AG10803 (cell line): ENCODE results near the gene HOXA7.

Experiments used
- DNase-seq: peaks from one replicate; pipeline ENCODE4 v3.0.0; 2010; ENCODE audit warnings: low read depth
- H3K4me3 ChIP-seq: 2 replicates; pipeline ENCODE4 v1.5.1; 2011; ENCODE audit warnings: mild to moderate bottlenecking, low read length, control low read depth
- TF ChIP-seq, protein P1 (sequence below): conservative IDR thresholded peaks from 2 replicates; pipeline ENCODE4 v1.5.1; 2011; ENCODE audit warnings: mild to moderate bottlenecking, low read length, control low read depth, inconsistent platforms

HOXA7 gene

DNA sequence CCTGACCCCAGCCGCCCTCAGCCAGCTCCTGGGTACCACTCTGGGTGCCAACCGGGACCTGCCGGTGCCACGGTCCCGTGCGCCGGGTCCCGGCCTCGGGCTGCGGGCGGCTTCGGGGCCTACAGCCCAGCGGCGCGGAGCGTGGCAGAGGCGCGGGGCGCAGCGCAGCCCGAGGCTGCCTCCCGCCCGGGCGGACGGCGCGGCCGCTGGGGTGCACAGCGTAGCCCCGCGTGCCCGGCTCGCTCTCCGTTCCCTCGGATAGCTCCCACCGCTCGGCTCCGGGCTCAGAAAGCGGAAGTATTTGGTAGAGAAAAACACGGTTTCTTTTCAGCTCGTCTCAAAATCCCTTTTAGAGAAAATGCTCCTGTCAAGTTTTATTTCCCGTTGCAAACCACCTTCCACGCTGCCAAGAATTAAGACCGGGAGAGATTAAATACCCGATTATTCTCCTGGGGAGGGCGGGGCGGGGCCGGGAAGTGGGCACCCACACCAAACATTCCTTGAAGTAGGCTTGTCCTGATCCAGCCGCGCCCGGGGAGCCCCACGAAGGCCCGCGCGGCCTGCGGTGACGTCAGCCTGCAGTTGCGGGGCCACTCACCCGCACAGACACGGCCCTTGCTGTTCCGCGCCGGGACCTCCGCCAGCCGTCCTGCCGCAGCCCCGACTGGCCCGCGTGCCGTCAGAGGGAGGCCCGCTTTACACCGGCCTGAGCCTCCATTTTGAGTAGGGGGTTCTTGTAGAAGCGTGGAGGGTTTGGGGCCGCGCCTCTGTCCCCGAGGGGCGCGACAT lies 36.3 kb upstream of the HOXA7 start:
- peak overlapping the region; percentile 30 for H3K4me3 ChIP-seq
- TF ChIP-seq, protein P1, sequence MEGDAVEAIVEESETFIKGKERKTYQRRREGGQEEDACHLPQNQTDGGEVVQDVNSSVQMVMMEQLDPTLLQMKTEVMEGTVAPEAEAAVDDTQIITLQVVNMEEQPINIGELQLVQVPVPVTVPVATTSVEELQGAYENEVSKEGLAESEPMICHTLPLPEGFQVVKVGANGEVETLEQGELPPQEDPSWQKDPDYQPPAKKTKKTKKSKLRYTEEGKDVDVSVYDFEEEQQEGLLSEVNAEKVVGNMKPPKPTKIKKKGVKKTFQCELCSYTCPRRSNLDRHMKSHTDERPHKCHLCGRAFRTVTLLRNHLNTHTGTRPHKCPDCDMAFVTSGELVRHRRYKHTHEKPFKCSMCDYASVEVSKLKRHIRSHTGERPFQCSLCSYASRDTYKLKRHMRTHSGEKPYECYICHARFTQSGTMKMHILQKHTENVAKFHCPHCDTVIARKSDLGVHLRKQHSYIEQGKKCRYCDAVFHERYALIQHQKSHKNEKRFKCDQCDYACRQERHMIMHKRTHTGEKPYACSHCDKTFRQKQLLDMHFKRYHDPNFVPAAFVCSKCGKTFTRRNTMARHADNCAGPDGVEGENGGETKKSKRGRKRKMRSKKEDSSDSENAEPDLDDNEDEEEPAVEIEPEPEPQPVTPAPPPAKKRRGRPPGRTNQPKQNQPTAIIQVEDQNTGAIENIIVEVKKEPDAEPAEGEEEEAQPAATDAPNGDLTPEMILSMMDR, result no peak
- DNase-seq, result no peak

DNA sequence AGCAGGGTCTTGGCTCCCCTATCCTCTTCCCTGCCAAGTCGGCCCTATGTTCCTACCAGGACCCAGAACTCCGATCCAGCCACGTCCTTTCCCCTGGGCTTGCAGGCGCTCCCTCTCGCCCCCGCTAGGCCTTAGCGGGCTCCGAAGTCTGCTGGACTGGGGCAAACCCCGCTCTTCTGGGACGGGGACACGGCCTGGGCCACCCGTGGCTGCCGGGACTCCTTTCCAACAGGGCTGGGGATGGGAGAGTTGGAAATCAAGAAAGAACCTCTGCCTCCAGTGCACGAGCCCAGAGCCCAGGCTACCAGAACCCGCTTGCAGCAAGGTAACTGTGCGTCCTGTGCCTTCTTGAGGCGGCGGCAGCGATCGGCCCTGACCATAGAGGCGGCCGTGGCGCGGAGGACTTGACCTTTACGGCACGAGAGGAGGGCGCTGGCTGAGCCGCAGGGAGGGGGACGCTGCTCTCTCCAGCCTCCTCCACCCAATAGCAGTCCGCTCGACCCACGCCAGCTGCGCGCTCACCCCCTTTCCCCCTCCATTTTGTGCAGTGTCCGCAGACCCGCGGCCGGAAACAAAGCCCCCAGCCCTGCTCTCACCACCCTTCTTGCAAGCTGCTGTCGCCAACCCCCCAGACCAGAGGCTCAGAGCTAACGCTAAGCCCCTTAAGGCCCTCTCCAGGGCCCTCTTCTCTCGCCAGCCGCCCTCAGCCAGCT lies 35.5 kb upstream of the HOXA7 start:
- H3K4me3 ChIP-seq, result no peak overlapping the region
- no peak for DNase-seq

DNA sequence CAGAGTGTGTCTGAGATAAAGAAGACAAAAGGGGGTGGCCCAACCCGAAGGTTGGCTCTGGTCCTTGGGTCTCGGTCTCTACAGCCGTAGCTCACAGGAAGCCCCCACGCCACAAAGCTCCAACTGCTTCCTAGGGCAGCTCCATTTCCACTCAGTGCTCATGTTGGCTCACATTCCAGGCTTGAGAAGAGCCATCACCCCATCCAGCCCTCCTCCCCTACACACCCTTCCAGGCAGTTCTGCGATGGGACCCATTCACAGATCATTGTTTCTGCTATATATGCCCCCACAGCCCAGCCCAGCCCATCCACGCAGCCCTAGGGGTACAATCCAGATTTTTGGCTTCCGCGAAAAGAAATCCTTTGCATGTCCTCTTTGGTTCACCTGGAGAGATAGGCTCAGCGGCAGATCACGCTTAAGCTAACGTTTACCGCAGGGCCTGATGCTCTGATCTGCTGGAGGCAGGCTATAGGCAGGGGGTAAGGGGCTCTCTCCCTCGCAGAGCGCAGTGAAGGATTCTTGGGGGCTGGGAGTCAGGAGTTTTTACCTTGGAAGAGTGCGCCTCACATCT lies 34.8 kb upstream of the HOXA7 start:
- no peak overlapping the region for H3K4me3 ChIP-seq
- no peak for DNase-seq
- TF ChIP-seq, protein P1, result no peak

More for the DNA sequence above, 35.5 kb upstream of the HOXA7 start:
- TF ChIP-seq, protein P1, result no peak

DNA sequence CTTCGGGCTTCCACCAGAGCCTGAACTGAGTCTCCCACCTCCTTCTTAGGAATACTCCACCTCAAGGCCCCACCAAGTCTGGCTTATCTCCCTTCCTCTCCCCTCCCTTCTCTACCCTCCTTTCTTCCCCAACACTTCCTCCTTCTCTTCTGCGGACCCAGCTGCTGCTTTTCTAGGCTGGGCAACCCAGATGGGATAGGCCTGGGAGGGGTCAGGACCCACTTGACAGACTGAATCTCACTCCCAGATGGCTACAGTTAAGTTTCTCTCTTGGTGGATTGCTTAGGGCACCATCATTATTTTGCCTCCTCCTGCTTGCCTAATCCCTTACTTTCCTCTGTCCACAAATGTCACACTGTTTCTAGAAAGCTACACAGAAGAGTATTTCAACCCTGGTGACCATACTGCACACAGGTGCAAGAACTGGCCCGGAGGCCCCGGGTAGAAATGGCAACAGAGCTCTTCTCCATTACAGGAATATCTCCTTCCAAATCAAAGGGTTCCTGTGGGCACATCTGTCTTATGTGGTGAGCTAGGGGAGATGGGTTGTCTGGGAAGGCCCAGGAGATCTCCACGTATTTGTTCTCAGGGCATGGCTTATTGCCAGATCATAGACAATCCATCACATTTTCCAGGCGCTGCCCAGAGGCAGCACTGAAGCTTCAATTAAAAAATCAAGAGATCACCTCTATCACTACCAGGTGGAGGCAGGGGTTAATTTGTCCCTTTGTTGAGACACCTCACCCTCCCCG lies 33.7 kb upstream of the HOXA7 start:
- H3K4me3 ChIP-seq, result no peak overlapping the region
- TF ChIP-seq, protein P1, result no peak
- DNase-seq, result no peak

DNA sequence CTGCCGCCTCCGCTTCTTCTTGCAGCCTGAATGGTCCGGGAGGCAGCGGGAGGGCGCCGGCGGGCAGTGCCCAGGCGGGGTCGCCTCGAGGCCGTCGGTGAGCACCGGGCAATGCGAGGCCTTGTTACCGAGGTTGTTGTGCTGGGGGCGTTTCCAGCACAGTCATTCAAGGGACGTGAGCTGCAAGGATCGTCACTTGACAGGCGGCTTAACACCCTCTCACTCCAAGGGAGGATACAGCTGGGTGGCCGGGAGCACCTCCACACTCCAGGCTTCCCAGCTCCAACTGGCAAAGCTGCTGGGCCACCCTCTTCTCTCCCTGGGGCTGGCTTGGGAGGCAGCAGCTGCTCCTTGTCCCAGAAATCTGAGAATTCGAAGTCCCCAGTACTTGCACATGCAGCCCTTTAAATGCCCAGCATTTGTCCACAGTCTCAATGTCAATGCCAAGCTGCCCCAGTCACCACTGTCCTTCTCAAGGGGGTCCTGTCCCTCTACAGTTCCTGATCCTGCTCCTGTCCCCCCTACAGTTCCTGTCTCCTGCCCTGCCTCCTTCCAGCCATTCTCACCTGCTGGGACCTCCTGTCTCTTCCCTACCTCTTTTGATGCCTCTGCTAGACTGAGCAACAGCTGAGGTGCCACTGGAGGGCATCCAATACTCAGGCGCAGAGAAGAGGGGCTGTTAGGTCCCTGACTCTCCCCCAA lies 33.0 kb upstream of the HOXA7 start:
- H3K4me3 ChIP-seq, result no peak overlapping the region
- TF ChIP-seq, protein P1, result no peak
- no peak for DNase-seq
